H9 (cell line): Measurements from ENCODE around the gene NADSYN1. TPM values are rescaled to one million over a fixed set of nuclear protein-coding genes. Genes with fewer than 3 reads are reported as not detected.
"Not testable (repeated sequence)": the region's sequence is repeated elsewhere in the genome, so short reads cannot be mapped to it uniquely, and the experiment has no call there.

Source experiments
- DNase-seq: peaks from one replicate; pipeline ENCODE4 v3.0.0-alpha.2; 2017
- H2AFZ ChIP-seq: one replicate; pipeline ENCODE4 v1.6.1; 2013; ENCODE audit warnings: mild to moderate bottlenecking, low read length, control low read depth, moderate library complexity
- H2AK5ac ChIP-seq: 2 replicates; pipeline ENCODE4 v1.6.1; 2013; ENCODE audit warnings: low read length, control low read depth, mixed read lengths; ENCODE audit not compliant: insufficient read length
- H2BK120ac ChIP-seq: one replicate; pipeline ENCODE4 v1.6.1; 2013; ENCODE audit warnings: low read depth, mild to moderate bottlenecking, low read length, control low read depth, inconsistent platforms; ENCODE audit not compliant: poor library complexity, severe bottlenecking
- H2BK12ac ChIP-seq: 2 replicates; pipeline ENCODE4 v1.6.1; 2013; ENCODE audit warnings: low read length, control low read depth, mixed read lengths, low read depth; ENCODE audit not compliant: insufficient read length
- H2BK15ac ChIP-seq: 2 replicates; pipeline ENCODE4 v1.6.1; 2013; ENCODE audit warnings: low read depth, low read length, control low read depth
- H2BK20ac ChIP-seq: one replicate; pipeline ENCODE4 v1.6.1; 2013; ENCODE audit warnings: low read depth, mild to moderate bottlenecking, low read length, control low read depth, inconsistent platforms; ENCODE audit not compliant: poor library complexity, severe bottlenecking
- H2BK5ac ChIP-seq: 2 replicates; pipeline ENCODE4 v1.6.1; 2013; ENCODE audit warnings: low read length, control low read depth, mixed read lengths; ENCODE audit not compliant: insufficient read length
- H3K14ac ChIP-seq: 2 replicates; pipeline ENCODE4 v1.6.1; 2013; ENCODE audit warnings: low read length, control low read depth; ENCODE audit not compliant: insufficient read depth
- H3K18ac ChIP-seq: 2 replicates; pipeline ENCODE4 v1.6.1; 2013; ENCODE audit warnings: low read depth, mild to moderate bottlenecking, mixed read lengths, low read length, control low read depth; ENCODE audit not compliant: insufficient read length
- H3K23ac ChIP-seq: 2 replicates; pipeline ENCODE4 v1.6.1; 2013; ENCODE audit warnings: low read length, control low read depth, mixed read lengths, low read depth; ENCODE audit not compliant: insufficient read length
- H3K23me2 ChIP-seq: 2 replicates; pipeline ENCODE4 v1.6.1; 2013; ENCODE audit warnings: low read depth, mild to moderate bottlenecking, mixed read lengths, low read length, control low read depth; ENCODE audit not compliant: insufficient read length, poor library complexity, severe bottlenecking
- H3K27ac ChIP-seq: 2 replicates; pipeline ENCODE4 v1.5.1; 2013; ENCODE audit warnings: low read length, control low read depth, mixed read lengths, low read depth; ENCODE audit not compliant: insufficient read length
- H3K27me3 ChIP-seq: 2 replicates; pipeline ENCODE4 v1.6.1; 2013; ENCODE audit warnings: low read length, control low read depth, inconsistent platforms; ENCODE audit not compliant: insufficient read depth
- H3K4ac ChIP-seq: 2 replicates; pipeline ENCODE4 v1.6.1; 2013; ENCODE audit warnings: low read depth, mild to moderate bottlenecking, control low read depth, inconsistent platforms, low read length, moderate library complexity
- H3K4me1 ChIP-seq: 2 replicates; pipeline ENCODE4 v1.6.1; 2013; ENCODE audit warnings: low read length, control low read depth, inconsistent platforms; ENCODE audit not compliant: insufficient read depth
- H3K4me2 ChIP-seq: 2 replicates; pipeline ENCODE4 v1.6.1; 2013; ENCODE audit warnings: low read length, control low read depth, mixed read lengths; ENCODE audit not compliant: insufficient read length, insufficient read depth
- H3K56ac ChIP-seq: 2 replicates; pipeline ENCODE4 v1.6.1; 2013; ENCODE audit warnings: low read depth, mild to moderate bottlenecking, mixed read lengths, low read length, control low read depth; ENCODE audit not compliant: insufficient read length
- H3K79me1 ChIP-seq: 2 replicates; pipeline ENCODE4 v1.6.1; 2013; ENCODE audit warnings: low read depth, mild to moderate bottlenecking, moderate library complexity, low read length, control low read depth, inconsistent platforms; ENCODE audit not compliant: insufficient read depth, poor library complexity, severe bottlenecking
- H3K79me2 ChIP-seq: 2 replicates; pipeline ENCODE4 v1.6.1; 2013; ENCODE audit warnings: low read length, control low read depth, inconsistent platforms; ENCODE audit not compliant: insufficient read depth
- H3K9ac ChIP-seq: 2 replicates; pipeline ENCODE4 v1.6.1; 2013; ENCODE audit warnings: low read length, control low read depth, mixed read lengths; ENCODE audit not compliant: insufficient read length; ENCODE audit errors: extremely low read depth
- H3K9me3 ChIP-seq: one replicate; pipeline ENCODE4 v1.6.1; 2013; ENCODE audit warnings: low read depth, low read length, inconsistent platforms; ENCODE audit not compliant: control insufficient read depth
- H3T11ph ChIP-seq: one replicate; pipeline ENCODE4 v1.6.1; 2013; ENCODE audit warnings: mild to moderate bottlenecking, low read length, control low read depth, inconsistent platforms
- H4K20me1 ChIP-seq: one replicate; pipeline ENCODE4 v1.6.1; 2013; ENCODE audit not compliant: control insufficient read depth, insufficient read length, insufficient read depth
- H4K5ac ChIP-seq: 2 replicates; pipeline ENCODE4 v1.6.1; 2013; ENCODE audit warnings: low read depth, mild to moderate bottlenecking, mixed read lengths, low read length, control low read depth; ENCODE audit not compliant: insufficient read length
- H4K8ac ChIP-seq: replicated peaks from 2 replicates; pipeline ENCODE4 v1.6.1; 2013; ENCODE audit warnings: low read length, control low read depth, mixed read lengths, low read depth; ENCODE audit not compliant: insufficient read length
- H4K91ac ChIP-seq: 2 replicates; pipeline ENCODE4 v1.6.1; 2013; ENCODE audit warnings: low read depth, mild to moderate bottlenecking, moderate library complexity, mixed read lengths, low read length, control low read depth; ENCODE audit not compliant: insufficient read length
- H3K27ac Mint-ChIP-seq, 3 experiments: 2 replicates in 2 of 3; 3 replicates in 1 of 3; pipeline ENCODE4 v1.8.0; 2020 to 2021; ENCODE audit warnings: mixed read lengths in 3 of 3, mild to moderate bottlenecking in 1 of 3, moderate library complexity in 1 of 3
- H3K27me3 Mint-ChIP-seq: 2 replicates; pipeline ENCODE4 v1.8.0; 2021; ENCODE audit warnings: low read depth, mild to moderate bottlenecking, moderate library complexity, mixed read lengths
- H3K36me3 Mint-ChIP-seq, 3 experiments: 2 replicates in 2 of 3; 3 replicates in 1 of 3; pipeline ENCODE4 v1.8.0; 2020 to 2021; ENCODE audit warnings: low read depth in 3 of 3, mixed read lengths in 3 of 3; ENCODE audit not compliant: insufficient read depth in 1 of 3
- H3K4me1 Mint-ChIP-seq, 2 experiments: 2 replicates each; pipeline ENCODE4 v1.8.0; 2020; ENCODE audit warnings: mixed read lengths in 2 of 2
- H3K4me3 Mint-ChIP-seq, 2 experiments: 2 replicates in 1 of 2; 3 replicates in 1 of 2; pipeline ENCODE4 v1.8.0; 2020 to 2021; ENCODE audit warnings: mild to moderate bottlenecking in 2 of 2, mixed read lengths in 2 of 2, moderate library complexity in 1 of 2
- H3K9me3 Mint-ChIP-seq, 2 experiments: 2 replicates in 1 of 2; 3 replicates in 1 of 2; pipeline ENCODE4 v1.8.0; 2020; ENCODE audit warnings: mild to moderate bottlenecking in 2 of 2, mixed read lengths in 2 of 2, moderate library complexity in 1 of 2
- CTCF ChIP-seq: fragments of 200-600 bp; sonication (generic); conservative IDR thresholded peaks from 3 replicates; pipeline ENCODE4 v1.8.0; 2021; ENCODE audit warnings: antibody characterized with exemption, mild to moderate bottlenecking
- WGBS: extraction: QIAGEN DNeasy Blood & Tissue Kit; methylation state at CpG from one replicate; pipeline ENCODE4 v1.1.7; 2013; ENCODE audit warnings: missing lambda C conversion rate, low lambda C conversion rate, mixed read lengths; ENCODE audit not compliant: insufficient read length; ENCODE audit errors: extremely low coverage; 5-methylcytosine and 5-hydroxymethylcytosine counted together
- total RNA-seq: library from RNA; stranded (reverse); gene quantifications from 2 replicates; pipeline ENCODE4 v1.2.1, GENCODE V29; 2021

NADSYN1 gene
- total RNA-seq, 1 experiment from 2014 or later, result 44.2 TPM

DNA sequence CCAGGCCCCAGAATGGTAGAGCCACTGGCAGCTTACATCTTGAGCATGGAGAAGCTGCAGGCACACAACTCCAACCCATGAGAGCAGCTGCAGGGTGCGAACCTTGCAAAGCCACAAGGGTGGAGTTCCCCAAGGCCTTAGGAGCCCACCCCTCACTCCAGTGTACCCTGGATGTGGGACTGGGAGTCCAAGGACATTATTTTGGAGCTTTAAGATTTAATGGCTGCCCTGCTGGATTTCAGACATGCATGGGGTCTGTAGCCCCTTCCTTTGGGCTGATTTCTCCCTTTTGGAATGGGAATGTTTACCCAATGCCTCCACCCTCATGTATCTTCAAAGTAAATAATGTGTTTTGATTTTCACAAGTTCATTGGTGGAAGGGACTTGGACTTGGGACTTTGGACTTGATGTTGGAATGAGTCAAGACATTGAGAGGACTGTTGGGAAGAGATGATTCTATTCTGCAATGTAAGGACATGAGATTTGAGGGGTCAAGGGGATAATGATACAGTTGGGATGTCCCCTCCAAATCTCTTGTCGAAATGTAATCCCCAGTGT lies 73.0 kb downstream of the NADSYN1 start:
- Mint-ChIP-seq H3K27ac (no peak overlapping the region), H3K4me3 (no peak overlapping the region), H3K9me3 (peaks cover 0 to 4% of the 10 kb centered on the region in 2 experiments; a peak in 1 of 5 replicates), H3K4me1 (no peaks in the 10 kb centered on the region; a peak in 1 of 4 replicates), H3K36me3 (no peaks in the 10 kb centered on the region), H3K27me3 (peaks cover 8% of the 10 kb centered on the region)
- H2BK12ac ChIP-seq, result no peak overlapping the region
- WGBS, result no CpG with 5 or more reads among the region's 2 CpGs
- no peaks in the 10 kb centered on the region for H3K79me2 ChIP-seq
- H3K23me2 ChIP-seq, result no peaks in the 10 kb centered on the region
- H4K5ac ChIP-seq, result no peak overlapping the region
- H3K4me2 ChIP-seq, result no peak overlapping the region
- H3K27me3 ChIP-seq, result no peaks in the 10 kb centered on the region
- H3K18ac ChIP-seq, result no peak overlapping the region
- H3K4me1 ChIP-seq, result no peaks in the 10 kb centered on the region
- H3K23ac ChIP-seq, result no peak overlapping the region
- no peak overlapping the region for H3K27ac ChIP-seq
- H3K4ac ChIP-seq, result no peak overlapping the region
- no peak overlapping the region for H2BK5ac ChIP-seq
- no peaks in the 10 kb centered on the region for H3K9me3 ChIP-seq
- H4K8ac ChIP-seq, result no peak overlapping the region
- H2AK5ac ChIP-seq, result no peak overlapping the region
- no peak overlapping the region for H2BK20ac ChIP-seq
- TF ChIP-seq CTCF, result no peak
- H3K14ac ChIP-seq, result no peak overlapping the region
- H4K91ac ChIP-seq, result no peak overlapping the region
- no peak overlapping the region for H2BK15ac ChIP-seq
- no peaks in the 10 kb centered on the region for H4K20me1 ChIP-seq
- H3K9ac ChIP-seq, result no peak overlapping the region
- no peak overlapping the region for H2AFZ ChIP-seq
- no peak overlapping the region for H3T11ph ChIP-seq
- no peak overlapping the region for H3K56ac ChIP-seq
- no peak overlapping the region for H2BK120ac ChIP-seq
- DNase-seq, result no peak
- no peaks in the 10 kb centered on the region for H3K79me1 ChIP-seq

DNA sequence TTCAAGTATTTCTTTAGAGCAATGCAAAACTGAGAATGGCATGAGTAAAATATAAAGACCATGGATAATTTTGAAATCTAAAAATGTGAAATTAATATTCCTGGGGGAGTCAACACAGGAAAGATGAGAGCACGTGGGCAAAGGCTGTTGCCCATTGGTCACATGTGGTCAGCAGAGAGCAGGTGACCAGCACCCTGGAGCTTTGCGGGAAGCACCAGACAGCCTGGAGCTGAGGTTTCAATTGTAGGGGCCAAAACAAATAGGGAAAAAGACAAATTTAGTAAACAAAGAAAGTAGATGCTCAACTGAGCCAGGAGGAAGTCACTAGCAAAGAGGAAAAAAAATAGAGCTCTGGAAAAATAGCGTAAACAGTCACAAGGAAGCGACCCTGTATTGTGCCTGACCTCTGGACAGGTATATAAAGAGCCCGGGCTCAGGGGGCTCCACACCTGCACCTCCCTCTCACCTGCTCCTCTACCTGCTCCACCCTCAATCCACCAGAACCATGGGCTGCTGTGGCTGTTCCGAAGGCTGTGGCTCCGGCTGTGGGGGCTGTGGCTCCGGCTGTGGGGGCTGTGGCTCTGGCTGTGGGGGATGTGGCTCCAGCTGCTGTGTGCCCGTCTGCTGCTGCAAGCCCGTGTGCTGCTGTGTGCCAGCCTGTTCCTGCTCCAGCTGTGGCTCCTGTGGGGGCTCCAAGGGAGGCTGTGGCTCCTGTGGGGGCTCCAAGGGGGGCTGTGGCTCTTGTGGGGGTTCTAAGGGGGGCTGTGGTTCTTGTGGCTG lies 74.0 kb downstream of the NADSYN1 start, which contains the start of gene KRTAP5-7:
TSS of gene KRTAP5-7 (plus strand) at position 472 of the 780 bp plus-strand sequence. CDS start at position 506, 34 bp downstream.
- H2BK12ac ChIP-seq, H4K5ac ChIP-seq, DNase-seq, H3K4me2 ChIP-seq, H3K23ac ChIP-seq, H4K91ac ChIP-seq, H4K8ac ChIP-seq, H3K14ac ChIP-seq, H3K79me2 ChIP-seq, H2AFZ ChIP-seq, H2BK20ac ChIP-seq, H2AK5ac ChIP-seq, H3K18ac ChIP-seq, H3K79me1 ChIP-seq, H3K36me3 Mint-ChIP-seq, H3K9ac ChIP-seq, H3T11ph ChIP-seq, H3K27me3 ChIP-seq, H2BK5ac ChIP-seq, H2BK120ac ChIP-seq, H3K4me3 Mint-ChIP-seq, H2BK15ac ChIP-seq, H3K4me1 ChIP-seq, H3K4ac ChIP-seq, H4K20me1 ChIP-seq, H3K9me3 ChIP-seq, H3K9me3 Mint-ChIP-seq, H3K23me2 ChIP-seq, H3K56ac ChIP-seq, H3K27me3 Mint-ChIP-seq, H3K4me1 Mint-ChIP-seq, H3K27ac ChIP-seq: not testable (repeated sequence)
- H3K27ac Mint-ChIP-seq, result peak within 1 kb of the TSS in 1 of 3 experiments; percentile 71; a peak in 1 of 7 replicates
- WGBS, result no CpG with 5 or more reads among the region's 10 CpGs
